PC-3 (cell line): ENCODE results near the gene FAM114A1. TPM values are rescaled to one million over a fixed set of nuclear protein-coding genes. Genes with fewer than 3 reads are reported as not detected.

ENCODE experiments used
- ATAC-seq: fragments of 200-7000 bp; cut with Tn5 transposase; 2 replicates; pipeline ENCODE4 v1.9.1; 2020; ENCODE audit warnings: mild to moderate bottlenecking, moderate library complexity
- BruUV-seq: library from RNA; stranded (reverse); fragments of 400-500 nt; replicated peaks from 2 replicates; lab custom pipeline; 2021; lab: Mats Ljungman, UMichigan
- CTCF ChIA-PET: fragments of 300-600 bp; sonication (Branson Sonifier 250); formaldehyde crosslinking; loops from one replicate; lab custom pipeline; 2022; ENCODE audit warnings: antibody characterized with exemption; lab: Charles Lee
- POLR2A ChIA-PET: fragments of 300-600 bp; sonication (Branson Sonifier 250); formaldehyde crosslinking; loops from one replicate; lab custom pipeline; 2022; ENCODE audit warnings: antibody characterized with exemption; ENCODE audit not compliant: unreplicated experiment; lab: Charles Lee
- DNase-seq: peaks from one replicate; pipeline ENCODE4 v3.0.0-alpha.2; 2015
- H2AFZ ChIP-seq: fragments of 300-600 bp; sonication (generic); 2 replicates; pipeline ENCODE4 v1.6.0; 2016; ENCODE audit warnings: antibody characterized with exemption, low read length
- H3F3A ChIP-seq: fragments of 300-600 bp; sonication (generic); one replicate; pipeline ENCODE4 v1.6.0; 2017; ENCODE audit warnings: antibody characterized with exemption, low read length, control low read depth, mild to moderate bottlenecking; ENCODE audit not compliant: unreplicated experiment
- H3K27ac ChIP-seq: fragments of 300-600 bp; sonication (generic); 2 replicates; pipeline ENCODE4 v1.5.1; 2016; ENCODE audit warnings: mild to moderate bottlenecking, low read length
- H3K27me3 ChIP-seq: fragments of 300-600 bp; sonication (generic); 2 replicates; pipeline ENCODE4 v1.6.1; 2016; ENCODE audit warnings: low read length, mixed read lengths
- H3K36me3 ChIP-seq: fragments of 300-600 bp; sonication (generic); 2 replicates; pipeline ENCODE4 v1.6.1; 2016; ENCODE audit warnings: low read depth, mixed run types, low read length, mixed read lengths
- H3K4me1 ChIP-seq: fragments of 300-600 bp; sonication (generic); 2 replicates; pipeline ENCODE4 v1.5.1; 2016; ENCODE audit warnings: low read length; ENCODE audit not compliant: insufficient read depth
- H3K4me2 ChIP-seq: fragments of 300-600 bp; sonication (generic); 2 replicates; pipeline ENCODE4 v1.6.0; 2016; ENCODE audit warnings: low read length
- H3K4me3 ChIP-seq: fragments of 300-600 bp; sonication (generic); 2 replicates; pipeline ENCODE4 v1.5.1; 2016; ENCODE audit warnings: mild to moderate bottlenecking, low read length, mixed read lengths
- H3K79me2 ChIP-seq: fragments of 300-600 bp; sonication (generic); 2 replicates; pipeline ENCODE4 v1.6.1; 2017; ENCODE audit warnings: low read length, mixed read lengths
- H3K9ac ChIP-seq: fragments of 300-600 bp; sonication (generic); 2 replicates; pipeline ENCODE4 v1.6.0; 2016; ENCODE audit warnings: mild to moderate bottlenecking, low read length
- H3K9me2 ChIP-seq: fragments of 300-600 bp; sonication (generic); replicated peaks from 2 replicates; pipeline ENCODE4 v1.6.1; 2016; ENCODE audit warnings: mixed run types, low read length, mixed read lengths
- H3K9me3 ChIP-seq: fragments of 300-600 bp; sonication (generic); 2 replicates; pipeline ENCODE4 v1.6.1; 2016; ENCODE audit warnings: low read length, mixed read lengths
- H4K20me1 ChIP-seq: fragments of 300-600 bp; sonication (generic); 2 replicates; pipeline ENCODE4 v1.6.1; 2016; ENCODE audit warnings: low read length, mixed read lengths
- EZH2 ChIP-seq: fragments of 300-600 bp; sonication (generic); IDR thresholded peaks from one replicate; pipeline ENCODE4 v1.6.1; 2017; ENCODE audit warnings: antibody characterized with exemption, mild to moderate bottlenecking, low read length; ENCODE audit not compliant: unreplicated experiment
- EZH2phosphoT487 ChIP-seq: fragments of 300-600 bp; sonication (generic); IDR thresholded peaks from 2 replicates; pipeline ENCODE4 v1.6.1; 2018; ENCODE audit warnings: mild to moderate bottlenecking, antibody characterized with exemption, low read length, borderline replicate concordance
- intact Hi-C: fragments of 100-400 bp; cut with micrococcal nuclease; formaldehyde crosslinking; loops from 2 replicates; pipeline ENCODE4 v1.9.0; 2023
- total RNA-seq: library from RNA; depleted of rRNA; stranded (reverse); fragments of >200 nt; gene quantifications from 2 replicates; pipeline ENCODE4 v1.2.3, GENCODE V29; 2014
- TF ChIP-seq, protein P1 (sequence below): fragments of 300-600 bp; sonication (generic); conservative IDR thresholded peaks from 2 replicates; pipeline ENCODE4 v1.5.1; 2017; ENCODE audit warnings: antibody characterized with exemption, low read depth, mild to moderate bottlenecking, low read length

FAM114A1 gene
- total RNA-seq, 1 experiment from 2014 or later = 25.0 TPM

DNA sequence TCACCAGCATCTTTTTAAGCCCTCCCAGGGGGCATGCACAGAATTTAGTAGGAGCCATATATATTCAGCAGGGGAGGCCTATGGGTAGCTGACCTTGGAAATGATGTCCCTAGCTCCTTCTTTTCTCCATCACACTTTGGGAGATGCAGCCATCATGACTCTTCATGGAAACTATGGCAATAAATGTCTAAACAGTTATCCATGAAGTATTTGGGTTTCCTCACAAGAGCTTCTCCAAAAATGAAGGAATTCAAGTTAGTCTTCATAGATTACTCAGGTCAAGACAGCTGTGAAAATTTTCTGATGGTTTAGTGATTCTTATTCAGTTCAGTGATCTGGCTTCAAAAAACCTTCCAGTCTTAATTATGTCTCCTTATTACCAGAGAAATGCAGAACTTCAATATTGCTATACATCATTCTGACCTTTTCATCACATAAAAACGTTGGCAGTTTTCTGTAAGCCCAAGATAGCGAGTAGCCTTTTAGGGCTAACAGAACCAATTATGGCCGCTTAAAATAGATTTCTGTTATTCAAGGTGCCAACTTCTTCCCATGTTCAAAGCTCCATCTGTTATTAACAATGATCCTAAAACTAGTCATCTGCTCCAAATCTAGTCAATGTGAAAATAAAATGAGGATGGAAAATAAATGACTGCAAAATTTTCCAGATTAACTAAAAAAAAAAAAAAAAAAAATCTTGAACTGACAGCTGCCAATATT, 112.1 kb downstream of the FAM114A1 start:
- Histone ChIP-seq H3K27ac (no peak overlapping the region), H3K4me2 (no peak overlapping the region), H3K9ac (no peak overlapping the region), H3K36me3 (peaks cover 13% of the 10 kb centered on the region; the same call in 1 of the 2 replicates), H3K9me2 (no peaks in the 10 kb centered on the region), H4K20me1 (no peaks in the 10 kb centered on the region), H3K4me3 (no peak overlapping the region), H3K4me1 (no peaks in the 10 kb centered on the region), H2AFZ (no peak overlapping the region), H3F3A (no peaks in the 10 kb centered on the region), H3K79me2 (no peaks in the 10 kb centered on the region), H3K9me3 (no peaks in the 10 kb centered on the region), H3K27me3 (no peaks in the 10 kb centered on the region)
- DNase-seq (no peak), ATAC-seq (no peak)
- BruUV-seq = no TSS peak
- CTCF ChIA-PET = no interaction called here
- POLR2A ChIA-PET = interaction anchor here (0.6 kb wide), 1 partner anchor 868 kb away, joined by 3 read pairs; no protein-coding TSS in a partner anchor
- TF ChIP-seq, protein P1, sequence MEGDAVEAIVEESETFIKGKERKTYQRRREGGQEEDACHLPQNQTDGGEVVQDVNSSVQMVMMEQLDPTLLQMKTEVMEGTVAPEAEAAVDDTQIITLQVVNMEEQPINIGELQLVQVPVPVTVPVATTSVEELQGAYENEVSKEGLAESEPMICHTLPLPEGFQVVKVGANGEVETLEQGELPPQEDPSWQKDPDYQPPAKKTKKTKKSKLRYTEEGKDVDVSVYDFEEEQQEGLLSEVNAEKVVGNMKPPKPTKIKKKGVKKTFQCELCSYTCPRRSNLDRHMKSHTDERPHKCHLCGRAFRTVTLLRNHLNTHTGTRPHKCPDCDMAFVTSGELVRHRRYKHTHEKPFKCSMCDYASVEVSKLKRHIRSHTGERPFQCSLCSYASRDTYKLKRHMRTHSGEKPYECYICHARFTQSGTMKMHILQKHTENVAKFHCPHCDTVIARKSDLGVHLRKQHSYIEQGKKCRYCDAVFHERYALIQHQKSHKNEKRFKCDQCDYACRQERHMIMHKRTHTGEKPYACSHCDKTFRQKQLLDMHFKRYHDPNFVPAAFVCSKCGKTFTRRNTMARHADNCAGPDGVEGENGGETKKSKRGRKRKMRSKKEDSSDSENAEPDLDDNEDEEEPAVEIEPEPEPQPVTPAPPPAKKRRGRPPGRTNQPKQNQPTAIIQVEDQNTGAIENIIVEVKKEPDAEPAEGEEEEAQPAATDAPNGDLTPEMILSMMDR = no peak
- TF ChIP-seq EZH2phosphoT487 = no peak
- no peak for TF ChIP-seq EZH2
- intact Hi-C loops = no loop called here

DNA sequence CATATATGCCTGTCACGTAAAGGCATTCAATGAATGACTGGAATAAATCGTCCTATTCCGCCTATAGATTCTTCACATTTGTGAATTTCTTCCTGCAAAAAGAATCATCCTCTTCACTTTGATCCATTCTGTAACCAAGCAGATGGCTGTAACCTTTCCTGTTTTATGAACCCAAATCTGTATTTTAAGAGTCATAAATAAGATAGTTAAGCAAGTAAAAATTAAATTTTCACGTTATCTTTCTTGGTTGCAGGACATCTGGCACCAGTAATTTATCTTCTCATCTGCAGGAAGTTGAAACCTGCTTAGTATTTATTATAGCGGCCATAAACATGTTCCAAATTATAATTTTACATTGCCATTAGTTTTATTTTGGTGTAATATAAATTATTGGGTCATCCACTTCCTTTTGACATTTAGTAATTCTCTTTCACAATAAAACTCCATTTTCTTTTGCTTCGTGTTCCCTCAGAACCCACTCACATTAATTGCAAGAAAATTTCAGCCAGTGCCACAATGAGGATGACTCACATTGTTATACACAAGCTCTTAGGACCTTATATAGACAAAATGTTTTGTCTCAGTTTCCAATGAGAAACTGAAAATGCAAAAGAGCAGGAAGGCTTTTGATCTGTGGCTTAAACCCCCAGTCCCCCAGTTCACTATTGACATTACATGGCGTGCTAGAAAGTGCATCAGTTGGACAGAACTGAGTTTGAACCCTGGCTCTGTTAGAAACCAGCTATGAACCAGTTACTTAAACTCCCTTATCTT, 113.5 kb downstream of the FAM114A1 start:
- H3K4me3 ChIP-seq = no peak overlapping the region
- H3K27me3 ChIP-seq = no peaks in the 10 kb centered on the region
- TF ChIP-seq EZH2phosphoT487 (no peak), EZH2 (no peak)
- TF ChIP-seq, protein P1 = no peak
- ChIA-PET CTCF (no interaction called here), POLR2A (no interaction called here)
- no peaks in the 10 kb centered on the region for H3K9me2 ChIP-seq
- BruUV-seq = no TSS peak
- H3K4me1 ChIP-seq = no peaks in the 10 kb centered on the region
- H4K20me1 ChIP-seq = no peaks in the 10 kb centered on the region
- no peak overlapping the region for H3K4me2 ChIP-seq
- peaks cover 13% of the 10 kb centered on the region; the same call in 1 of the 2 replicates for H3K36me3 ChIP-seq
- ATAC-seq (no peak), DNase-seq (no peak)
- H3K27ac ChIP-seq = no peak overlapping the region
- H2AFZ ChIP-seq = no peak overlapping the region
- no peaks in the 10 kb centered on the region for H3K9me3 ChIP-seq
- intact Hi-C loops = no loop called here
- no peaks in the 10 kb centered on the region for H3F3A ChIP-seq
- no peak overlapping the region for H3K9ac ChIP-seq
- H3K79me2 ChIP-seq = no peaks in the 10 kb centered on the region
